ENCODE results near the gene SHLD2. TPM values are rescaled to one million over a fixed set of nuclear protein-coding genes. Genes with fewer than 3 reads are reported as not detected.
"Not testable (repeated sequence)": the region's sequence is repeated elsewhere in the genome, so short reads cannot be mapped to it uniquely, and the experiment has no call there.

SHLD2 gene
- polyA plus RNA-seq, 4 donors = 32.0 to 47.7 (median 40.6) TPM

GRCh38 chr10:87134440-87134839 lies 39.4 kb downstream of the SHLD2 start:
- DNase-seq (ENCODE audit: low read depth in 4 of 4, low spot score in 2 of 4) = not testable (repeated sequence)

GRCh38 chr10:87137478-87137877 lies 42.5 kb downstream of the SHLD2 start:
- not testable (repeated sequence) for DNase-seq (ENCODE audit: low read depth in 4 of 4, low spot score in 2 of 4)

- not testable (repeated sequence) for DNase-seq (ENCODE audit: low read depth in 4 of 4, low spot score in 2 of 4)
Observed at GRCh38 chr10:87142230-87143108, 47.5 kb downstream of the SHLD2 start.

- not testable (repeated sequence) for DNase-seq (ENCODE audit: low read depth in 4 of 4, low spot score in 2 of 4)
Observed at GRCh38 chr10:87143109-87143418, 48.1 kb downstream of the SHLD2 start.

- not testable (repeated sequence) for DNase-seq (ENCODE audit: low read depth in 4 of 4, low spot score in 2 of 4)
Observed at GRCh38 chr10:87145598-87145997, 50.6 kb downstream of the SHLD2 start.

GRCh38 chr10:87149020-87149609 lies 54.1 kb downstream of the SHLD2 start:
- DNase-seq (ENCODE audit: low read depth in 4 of 4, low spot score in 2 of 4) = not testable (repeated sequence)

GRCh38 chr10:87151516-87151915 lies 56.5 kb downstream of the SHLD2 start:
- DNase-seq (ENCODE audit: low read depth in 4 of 4, low spot score in 2 of 4) = not testable (repeated sequence)

- not testable (repeated sequence) for DNase-seq (ENCODE audit: low read depth in 4 of 4, low spot score in 2 of 4)
Observed at GRCh38 chr10:87156841-87157240, 61.8 kb downstream of the SHLD2 start.

GRCh38 chr10:87157821-87158220 lies 62.8 kb downstream of the SHLD2 start:
- DNase-seq (ENCODE audit: low read depth in 4 of 4, low spot score in 2 of 4) = not testable (repeated sequence)

- not testable (repeated sequence) for DNase-seq (ENCODE audit: low read depth in 4 of 4, low spot score in 2 of 4)
Observed at GRCh38 chr10:87162703-87163293, 67.8 kb downstream of the SHLD2 start.

GRCh38 chr10:87163414-87163813 lies 68.4 kb downstream of the SHLD2 start:
- not testable (repeated sequence) for DNase-seq (ENCODE audit: low read depth in 4 of 4, low spot score in 2 of 4)

- not testable (repeated sequence) for DNase-seq (ENCODE audit: low read depth in 4 of 4, low spot score in 2 of 4)
Observed at GRCh38 chr10:87169857-87170256, 74.9 kb downstream of the SHLD2 start.

- DNase-seq (ENCODE audit: low read depth in 4 of 4, low spot score in 2 of 4) = not testable (repeated sequence)
Observed at GRCh38 chr10:87170705-87171104, 75.7 kb downstream of the SHLD2 start.

- not testable (repeated sequence) for DNase-seq (ENCODE audit: low read depth in 4 of 4, low spot score in 2 of 4)
Observed at GRCh38 chr10:87171670-87172069, 76.7 kb downstream of the SHLD2 start.

- not testable (repeated sequence) for DNase-seq (ENCODE audit: low read depth in 4 of 4, low spot score in 2 of 4)
Observed at GRCh38 chr10:87172178-87172577, 77.2 kb downstream of the SHLD2 start.

GRCh38 chr10:87177587-87177986 lies 82.6 kb downstream of the SHLD2 start:
- DNase-seq (ENCODE audit: low read depth in 4 of 4, low spot score in 2 of 4) = not testable (repeated sequence)

GRCh38 chr10:87184421-87184820 lies 89.4 kb downstream of the SHLD2 start:
- not testable (repeated sequence) for DNase-seq (ENCODE audit: low read depth in 4 of 4, low spot score in 2 of 4)

- not testable (repeated sequence) for DNase-seq (ENCODE audit: low read depth in 4 of 4, low spot score in 2 of 4)
Observed at GRCh38 chr10:87186016-87186415, 91.0 kb downstream of the SHLD2 start.

- DNase-seq (ENCODE audit: low read depth in 4 of 4, low spot score in 2 of 4) = not testable (repeated sequence)
Observed at GRCh38 chr10:87187573-87187972, 92.6 kb downstream of the SHLD2 start.

- not testable (repeated sequence) for DNase-seq (ENCODE audit: low read depth in 4 of 4, low spot score in 2 of 4)
Observed at GRCh38 chr10:87191841-87192240, 96.8 kb downstream of the SHLD2 start.

GRCh38 chr10:87200924-87201323 lies 105.9 kb downstream of the SHLD2 start:
- not testable (repeated sequence) for DNase-seq (ENCODE audit: low read depth in 4 of 4, low spot score in 2 of 4)

Data from left renal cortex interstitium (tissue), 4 donors.